ENCODE results near the gene ZDHHC14. TPM values are rescaled to one million over a fixed set of nuclear protein-coding genes. Genes with fewer than 3 reads are reported as not detected.

ZDHHC14 gene
- total RNA-seq, 1 donor from 2014 or later = 3.1 TPM

- ATAC-seq = no peak
Observed at GRCh38 chr6:157629220-157629619, 248.2 kb downstream of the ZDHHC14 start.

- peak; percentile 15 for ATAC-seq
Observed at GRCh38 chr6:157630463-157631080, 249.6 kb downstream of the ZDHHC14 start.

GRCh38 chr6:157631412-157631811 is 250.4 kb downstream of the ZDHHC14 start:
- ATAC-seq = no peak

GRCh38 chr6:157631838-157632614 is 251.0 kb downstream of the ZDHHC14 start:
- no peak for ATAC-seq

- no peak for ATAC-seq
Observed at GRCh38 chr6:157632821-157633220, 251.8 kb downstream of the ZDHHC14 start.

- ATAC-seq = no peak
Observed at GRCh38 chr6:157634546-157634945, 253.6 kb downstream of the ZDHHC14 start.

- ATAC-seq = peak; percentile 89
Observed at GRCh38 chr6:157635388-157636244, 254.6 kb downstream of the ZDHHC14 start.

- no peak for ATAC-seq
Observed at GRCh38 chr6:157637516-157637915, 256.5 kb downstream of the ZDHHC14 start.

GRCh38 chr6:157637941-157638662 is 257.1 kb downstream of the ZDHHC14 start:
- ATAC-seq = no peak

GRCh38 chr6:157638779-157639178 is 257.8 kb downstream of the ZDHHC14 start:
- ATAC-seq = no peak

GRCh38 chr6:157640746-157641451 is 259.9 kb downstream of the ZDHHC14 start:
- no peak for ATAC-seq

- ATAC-seq = no peak
Observed at GRCh38 chr6:157641837-157642236, 260.8 kb downstream of the ZDHHC14 start.

- no peak for ATAC-seq
Observed at GRCh38 chr6:157642736-157643135, 261.7 kb downstream of the ZDHHC14 start.

- peak; percentile 72 for ATAC-seq
Observed at GRCh38 chr6:157644043-157644810, 263.2 kb downstream of the ZDHHC14 start.

- no peak for ATAC-seq
Observed at GRCh38 chr6:157645201-157645795, 264.3 kb downstream of the ZDHHC14 start.

- ATAC-seq = no peak
Observed at GRCh38 chr6:157646012-157646411, 265.0 kb downstream of the ZDHHC14 start.

- ATAC-seq = no peak
Observed at GRCh38 chr6:157647261-157647915, 266.4 kb downstream of the ZDHHC14 start.

- ATAC-seq = peak; percentile 16
Observed at GRCh38 chr6:157648561-157648960, 267.6 kb downstream of the ZDHHC14 start.

- no peak for ATAC-seq
Observed at GRCh38 chr6:157649311-157650260, 268.6 kb downstream of the ZDHHC14 start.
